PFSK-1 (cell line): ENCODE data around the gene OR51F2. TPM values are rescaled to one million over a fixed set of nuclear protein-coding genes. Genes with fewer than 3 reads are reported as not detected.

Experiments used
- FOXP2 ChIP-seq: optimal IDR thresholded peaks from 2 replicates; pipeline ENCODE3; 2011; ENCODE audit warnings: borderline replicate concordance, control low read depth, inconsistent platforms; ENCODE audit not compliant: insufficient read depth; ENCODE audit errors: extremely low read length, extremely low read depth
- POLR2AphosphoS5 ChIP-seq: IDR thresholded peaks from 2 replicates; pipeline ENCODE4 v1.6.1; 2012; ENCODE audit warnings: low read depth, mild to moderate bottlenecking, control low read depth, low read length, moderate library complexity
- REST ChIP-seq, 2 experiments: IDR thresholded peaks; 2 replicates each; pipeline versions ENCODE4 v1.6.1 to v1.8.0; 2011 to 2012; ENCODE audit warnings: low read depth in 2 of 2, low read length in 2 of 2, control low read depth in 1 of 2, inconsistent platforms in 1 of 2, mild to moderate bottlenecking in 1 of 2, moderate library complexity in 1 of 2; ENCODE audit not compliant: insufficient read depth in 1 of 2
- SIN3A ChIP-seq: IDR thresholded peaks from 2 replicates; pipeline ENCODE4 v1.6.1; 2012; ENCODE audit warnings: mild to moderate bottlenecking, low read length, moderate library complexity, borderline replicate concordance; ENCODE audit not compliant: insufficient read depth
- TAF1 ChIP-seq: IDR thresholded peaks from 2 replicates; pipeline ENCODE4 v1.6.1; 2012; ENCODE audit warnings: low read length, control low read depth, borderline replicate concordance; ENCODE audit not compliant: insufficient read depth
- polyA plus RNA-seq: library from polyadenylated mRNA; unstranded; fragments of >200 nt; gene quantifications from one replicate; pipeline ENCODE4 v1.2.1, GENCODE V29; 2012; ENCODE audit warnings: low read depth, missing spikeins; ENCODE audit not compliant: insufficient read length

The OR51F2 gene
- polyA plus RNA-seq: not detected

GRCh38 chr11:4821021-4821420, at the start of gene OR51F2:
Gene OR51F2 (plus strand): TSS chr11:4821321. CDS start chr11:4821422, 101 bp downstream.
- TF ChIP-seq FOXP2 (no peak), SIN3A (no peak), TAF1 (no peak), REST (IDR thresholded peaks at IDR 0.05; ENCODE audit: insufficient read depth in 1 of 2, low read depth in 2 of 2, low read length in 2 of 2) (no peak)

- no peak for TF ChIP-seq TAF1
- TF ChIP-seq SIN3A: no peak
- no peak for TF ChIP-seq POLR2AphosphoS5
- TF ChIP-seq FOXP2: no peak
- no peak for TF ChIP-seq REST (IDR thresholded peaks at IDR 0.05; ENCODE audit: insufficient read depth in 1 of 2, low read depth in 2 of 2, low read length in 2 of 2)
These were observed 38.7 kb upstream of the OR51F2 start for GRCh38 chr11:4782454-4782853.

DNA sequence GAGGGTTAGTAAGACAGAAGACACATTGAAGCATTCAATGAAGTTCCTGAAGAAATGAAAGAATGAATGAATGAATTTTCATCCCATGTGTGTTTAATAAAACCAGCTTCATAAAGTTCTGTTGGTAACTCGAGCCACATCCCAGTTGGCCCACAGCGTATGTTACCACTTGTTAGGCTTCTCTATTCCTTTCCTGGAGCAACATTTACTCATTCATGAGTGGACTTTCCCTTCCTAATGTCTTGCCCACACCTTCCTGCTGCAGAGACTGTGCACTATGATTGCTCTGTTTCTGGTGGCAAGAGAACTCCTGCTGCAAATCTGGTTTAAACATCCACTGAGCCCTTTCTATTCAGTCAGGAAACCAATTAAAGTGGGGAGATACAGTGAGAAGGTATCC, 23.9 kb upstream of the OR51F2 start:
- TF ChIP-seq SIN3A (no peak), POLR2AphosphoS5 (no peak), REST (IDR thresholded peaks at IDR 0.05; ENCODE audit: insufficient read depth in 1 of 2, low read depth in 2 of 2, low read length in 2 of 2) (no peak), TAF1 (no peak), FOXP2 (no peak)

DNA sequence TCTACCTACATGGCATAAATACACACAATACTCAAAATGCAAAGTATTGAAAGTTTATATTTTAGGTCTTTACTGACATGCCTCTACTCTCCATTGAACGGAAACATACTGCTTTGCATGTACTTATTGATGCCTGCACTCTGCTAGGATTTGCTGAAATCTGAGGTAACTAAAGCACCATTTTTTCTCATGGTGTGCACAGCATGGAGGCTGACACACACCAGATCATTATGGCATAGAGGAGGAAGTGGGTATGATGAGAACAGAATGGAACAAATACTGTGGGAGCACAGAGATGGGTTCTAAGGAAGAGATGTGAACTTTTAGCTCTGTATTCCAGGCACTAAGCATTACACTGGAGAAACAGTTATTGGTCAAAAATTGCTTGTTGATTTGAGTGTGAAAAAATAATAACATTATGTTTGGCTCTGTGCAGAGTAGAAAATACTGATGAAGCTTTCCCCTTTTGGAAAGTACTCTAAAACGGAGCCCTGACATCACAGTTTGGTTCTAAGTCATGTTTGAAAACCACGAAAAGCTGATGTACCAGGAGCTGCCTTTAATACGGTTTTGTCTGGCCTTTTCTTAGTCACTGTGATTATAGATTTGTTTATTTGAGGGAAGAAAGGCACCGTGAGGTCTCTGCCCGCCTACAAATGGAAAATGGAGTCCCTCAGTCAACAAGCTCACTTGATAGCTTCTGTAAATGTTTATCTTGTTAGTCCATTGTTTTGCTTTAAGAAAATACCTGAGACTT, 22.5 kb upstream of the OR51F2 start:
- TF ChIP-seq POLR2AphosphoS5 (no peak), REST (IDR thresholded peaks at IDR 0.05; ENCODE audit: insufficient read depth in 1 of 2, low read depth in 2 of 2, low read length in 2 of 2) (no peak), FOXP2 (no peak), TAF1 (no peak), SIN3A (no peak)

DNA sequence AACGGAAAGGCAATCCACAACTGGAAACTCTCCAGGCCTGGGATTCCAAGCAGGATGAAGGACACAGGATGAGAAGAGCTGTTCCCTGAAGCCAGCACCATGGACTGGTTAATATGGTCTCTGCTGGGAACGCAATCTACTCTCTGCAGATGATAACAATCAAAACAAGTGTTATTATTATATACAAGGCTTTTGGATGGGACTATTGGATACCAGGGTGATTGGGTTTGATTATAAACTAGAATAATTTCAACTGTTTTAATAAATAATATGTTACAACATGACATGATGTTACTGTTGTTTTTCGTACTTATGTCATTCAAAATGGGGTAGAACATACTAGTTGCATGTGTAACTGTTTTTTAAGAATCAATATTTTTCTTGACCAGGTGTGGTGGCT, 16.8 kb upstream of the OR51F2 start, which contains the start of gene OR52R1:
TSS of gene OR52R1 (minus strand) at position 101 of the 400 bp plus-strand sequence. CDS start at position 101, 0 bp downstream.
- no peak for TF ChIP-seq SIN3A
- TF ChIP-seq TAF1: no peak
- TF ChIP-seq REST (IDR thresholded peaks at IDR 0.05; ENCODE audit: insufficient read depth in 1 of 2, low read depth in 2 of 2, low read length in 2 of 2): no peak
- TF ChIP-seq POLR2AphosphoS5: no peak
- TF ChIP-seq FOXP2: no peak
